Type B pancreatic cell (in vitro differentiated cells): ENCODE results near the gene DLST. TPM values are rescaled to one million over a fixed set of nuclear protein-coding genes. Genes with fewer than 3 reads are reported as not detected.

Experiments
- DNase-seq: peaks from one replicate; pipeline ENCODE4 v3.0.0; 2021; ENCODE audit warnings: mixed read lengths; ENCODE audit not compliant: unreplicated experiment; ENCODE audit errors: extremely low spot score
- H3K27ac Mint-ChIP-seq: 2 replicates; pipeline ENCODE4 v1.8.0; 2021; ENCODE audit warnings: mild to moderate bottlenecking, mixed read lengths
- H3K27me3 Mint-ChIP-seq: 2 replicates; pipeline ENCODE4 v1.8.0; 2021; ENCODE audit warnings: mixed read lengths
- H3K36me3 Mint-ChIP-seq: 2 replicates; pipeline ENCODE4 v1.8.0; 2021; ENCODE audit warnings: mixed read lengths
- H3K4me1 Mint-ChIP-seq: one replicate; pipeline ENCODE4 v1.8.0; 2021; ENCODE audit warnings: mixed read lengths; ENCODE audit not compliant: unreplicated experiment
- H3K4me3 Mint-ChIP-seq: 2 replicates; pipeline ENCODE4 v1.8.0; 2021; ENCODE audit warnings: mild to moderate bottlenecking, mixed read lengths
- H3K9me3 Mint-ChIP-seq: 2 replicates; pipeline ENCODE4 v1.8.0; 2021; ENCODE audit warnings: mixed read lengths
- CTCF ChIP-seq: fragments of 200-600 bp; sonication (generic); conservative IDR thresholded peaks from 2 replicates; pipeline ENCODE4 v1.5.0; 2021; ENCODE audit warnings: antibody characterized with exemption, mild to moderate bottlenecking
- total RNA-seq: library from RNA; stranded (reverse); gene quantifications from 2 replicates; pipeline ENCODE4 v1.2.1, GENCODE V29; 2021; ENCODE audit warnings: low replicate concordance

Gene DLST
- total RNA-seq, 1 donor from 2014 or later, result 97.2 TPM

DNA sequence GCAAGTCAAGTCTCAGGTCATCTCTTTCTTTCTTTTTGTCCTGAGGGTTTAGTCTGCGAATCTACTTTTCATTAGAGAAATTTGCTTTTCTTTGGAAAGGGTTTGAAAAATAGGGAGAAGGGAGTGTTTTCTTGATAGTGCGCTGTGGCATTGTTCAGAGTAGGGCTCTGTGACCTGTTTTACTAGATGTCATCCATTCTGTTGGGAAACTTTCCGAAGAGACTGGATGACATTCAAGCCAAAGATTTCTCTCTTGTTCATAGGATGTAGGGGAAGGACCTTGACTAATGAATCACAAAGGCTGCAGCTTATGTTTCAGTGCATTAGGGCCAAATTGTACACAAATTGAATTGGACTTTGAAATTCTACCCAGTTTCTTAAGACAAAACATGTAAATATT is 14.7 kb downstream of the DLST start:
- Mint-ChIP-seq H3K4me1 (no peaks in the 10 kb centered on the region), H3K27ac (no peak overlapping the region), H3K4me3 (no peak overlapping the region), H3K36me3 (peaks cover 29% of the 10 kb centered on the region), H3K9me3 (no peaks in the 10 kb centered on the region), H3K27me3 (no peaks in the 10 kb centered on the region)
- no peak for TF ChIP-seq CTCF
- no peak for DNase-seq

GRCh38 chr14:74897642-74898041 is 15.9 kb downstream of the DLST start:
- H3K27me3 Mint-ChIP-seq, result no peaks in the 10 kb centered on the region
- no peak for DNase-seq
- TF ChIP-seq CTCF, result no peak
- H3K4me3 Mint-ChIP-seq, result no peak overlapping the region
- H3K9me3 Mint-ChIP-seq, result no peaks in the 10 kb centered on the region
- H3K27ac Mint-ChIP-seq, result no peak overlapping the region
- H3K4me1 Mint-ChIP-seq, result no peaks in the 10 kb centered on the region
- H3K36me3 Mint-ChIP-seq, result peaks cover 29% of the 10 kb centered on the region

DNA sequence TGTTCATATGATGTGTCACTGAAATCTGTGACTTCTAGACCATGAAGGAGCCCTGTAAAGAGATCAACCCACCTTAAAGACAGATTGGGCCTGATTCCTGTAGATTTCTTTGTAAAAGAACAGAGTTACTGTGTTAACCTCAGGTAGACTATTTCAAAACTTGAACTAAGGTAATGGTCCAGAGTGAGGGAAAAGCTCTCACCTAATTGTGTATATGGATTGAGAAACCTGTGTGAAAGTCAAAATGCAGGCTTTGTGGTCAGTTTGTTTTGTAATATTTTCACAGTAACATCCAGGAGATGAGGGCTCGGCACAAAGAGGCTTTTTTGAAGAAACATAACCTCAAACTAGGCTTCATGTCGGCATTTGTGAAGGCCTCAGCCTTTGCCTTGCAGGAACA is 16.4 kb downstream of the DLST start:
- H3K9me3 Mint-ChIP-seq, result no peaks in the 10 kb centered on the region
- no peaks in the 10 kb centered on the region for H3K27me3 Mint-ChIP-seq
- peak overlapping the region; percentile 48 for H3K27ac Mint-ChIP-seq
- no peak for DNase-seq
- TF ChIP-seq CTCF, result no peak
- no peak overlapping the region for H3K4me3 Mint-ChIP-seq
- H3K4me1 Mint-ChIP-seq, result no peaks in the 10 kb centered on the region
- H3K36me3 Mint-ChIP-seq, result peaks cover 29% of the 10 kb centered on the region

GRCh38 chr14:74898694-74899093 is 17.0 kb downstream of the DLST start:
- no peak for TF ChIP-seq CTCF
- Mint-ChIP-seq H3K27me3 (no peaks in the 10 kb centered on the region), H3K27ac (peak overlapping the region; percentile 48), H3K4me1 (no peaks in the 10 kb centered on the region), H3K4me3 (no peak overlapping the region), H3K9me3 (no peaks in the 10 kb centered on the region), H3K36me3 (peaks cover 29% of the 10 kb centered on the region)
- DNase-seq, result no peak

DNA sequence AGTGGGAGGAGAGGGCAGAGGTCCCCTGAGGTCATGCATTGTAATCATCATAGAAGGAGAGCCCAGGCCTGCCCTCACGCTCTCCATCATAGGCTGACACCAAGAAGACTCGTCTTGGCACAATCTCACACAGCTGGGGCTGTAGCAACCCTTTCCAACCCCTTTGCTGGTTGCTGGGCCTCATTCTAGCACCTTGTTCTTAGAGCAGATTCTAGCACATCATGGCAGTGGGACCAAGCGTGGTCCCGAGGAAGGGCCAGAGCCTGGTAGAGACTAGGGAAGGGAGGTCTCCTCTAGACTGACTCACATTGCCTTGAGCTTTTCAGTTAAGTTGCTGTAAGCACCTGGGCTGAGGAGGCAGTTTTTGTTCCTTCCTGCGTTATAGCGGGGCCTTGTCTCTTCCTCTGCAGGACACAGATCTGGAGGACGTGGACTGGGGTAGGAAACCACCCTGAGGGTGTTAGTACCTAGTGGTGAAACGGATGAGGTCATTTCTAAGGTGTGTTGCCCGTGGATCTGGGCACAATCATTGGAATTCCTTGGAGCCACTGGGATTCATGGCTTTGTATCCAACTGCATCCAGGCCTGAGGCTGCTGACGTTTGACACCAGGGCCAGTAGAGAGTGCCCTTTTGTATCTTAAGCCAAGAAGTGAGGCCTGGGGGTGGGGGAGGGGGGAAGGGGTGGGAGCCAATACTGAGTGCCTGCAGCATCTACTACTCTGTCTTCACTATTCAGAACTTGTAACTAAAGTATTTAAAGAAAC is 21.4 kb downstream of the DLST start:
- H3K27ac Mint-ChIP-seq, result no peak overlapping the region
- no peak for TF ChIP-seq CTCF
- H3K4me3 Mint-ChIP-seq, result no peak overlapping the region
- H3K27me3 Mint-ChIP-seq, result no peaks in the 10 kb centered on the region
- no peaks in the 10 kb centered on the region for H3K4me1 Mint-ChIP-seq
- H3K9me3 Mint-ChIP-seq, result no peaks in the 10 kb centered on the region
- no peak for DNase-seq
- peaks cover 22% of the 10 kb centered on the region for H3K36me3 Mint-ChIP-seq
